Tibial artery (tissue), 4 donors: Measurements from ENCODE around the gene DYNC2H1.

Experiments
- DNase-seq, 2 donors: peaks; one replicate each; pipeline ENCODE4 v3.0.0-alpha.2; 2019
- H3K27ac ChIP-seq, 2 donors: fragments of 200-600 bp; sonication (generic) in 1 of 2; 1 replicate in 1 of 2; 2 replicates in 1 of 2; pipeline ENCODE4 v1.5.1; 2018 to 2019; ENCODE audit warnings: mild to moderate bottlenecking in 1 of 2
- H3K27me3 ChIP-seq, 2 donors: fragments of 200-600 bp; sonication (generic) in 1 of 2; one replicate each; pipeline versions ENCODE4 v1.5.1 to v1.6.0; 2016 to 2019
- H3K36me3 ChIP-seq, 3 donors: fragments of 200-600 bp; sonication (generic) in 2 of 3; one replicate each; pipeline ENCODE4 v1.5.1; 2016 to 2019; ENCODE audit warnings: mild to moderate bottlenecking in 2 of 3
- H3K4me1 ChIP-seq, 4 donors: fragments of 200-600 bp; sonication (generic) in 2 of 4; 1 replicate in 3 of 4; 2 replicates in 1 of 4; pipeline ENCODE4 v1.5.1; 2016 to 2019
- H3K4me3 ChIP-seq, 2 donors: fragments of 200-600 bp; sonication (generic) in 1 of 2; 1 replicate in 1 of 2; 2 replicates in 1 of 2; pipeline ENCODE4 v1.5.1; 2018 to 2019; ENCODE audit warnings: mild to moderate bottlenecking in 2 of 2
- H3K9me3 ChIP-seq, 3 donors: fragments of 200-600 bp; sonication (generic) in 1 of 3; one replicate each; pipeline ENCODE4 v1.5.1; 2016 to 2019
- CTCF ChIP-seq, 2 experiments: fragments of 200-600 bp in 1 of 2; fragments of 450-650 bp in 1 of 2; IDR thresholded peaks; one replicate each; pipeline ENCODE4 v1.5.1; 2017 to 2019; ENCODE audit warnings: antibody characterized with exemption in 2 of 2, mild to moderate bottlenecking in 1 of 2, moderate library complexity in 1 of 2
- intact Hi-C: fragments of 100-400 bp; cut with DNase I; formaldehyde crosslinking; loops from one replicate; pipeline ENCODE4 v1.15.0; 2023; ENCODE audit warnings: low total_unique reads

Gene DYNC2H1

DNA sequence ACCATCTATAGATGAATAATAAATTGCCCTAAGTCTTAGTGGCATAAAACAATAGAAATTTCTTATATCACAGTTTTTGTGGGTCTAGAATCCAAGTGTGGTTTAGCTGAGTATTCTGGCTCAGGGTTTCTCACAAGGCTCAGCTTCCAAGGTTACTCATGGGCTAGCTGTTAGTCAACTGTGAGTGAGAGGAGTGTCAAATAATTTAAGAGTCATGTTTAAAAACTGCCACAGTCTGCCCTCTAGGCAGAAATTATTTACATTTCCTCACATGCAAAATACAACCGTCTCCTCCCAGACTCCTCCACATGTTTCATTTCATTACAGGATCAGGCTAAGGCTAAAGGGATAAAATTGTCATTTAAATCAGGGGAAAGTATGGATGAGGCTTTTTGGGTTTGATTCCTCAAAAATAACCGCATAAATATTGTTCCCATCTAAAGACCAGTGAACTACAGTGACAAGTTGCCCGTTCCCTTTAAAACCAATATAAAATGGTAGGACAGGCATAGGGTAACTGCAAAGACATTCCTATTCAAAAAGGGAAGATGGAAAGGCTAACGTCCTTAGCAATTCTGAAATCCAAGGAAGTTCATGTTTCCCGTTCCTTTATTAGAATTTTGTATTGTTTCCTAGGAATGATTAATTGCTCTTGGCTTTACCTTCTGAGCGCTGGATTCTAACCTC, 324.3 kb downstream of the DYNC2H1 start:
- DNase-seq, result no peak
- Histone ChIP-seq H3K27ac (no peak overlapping the region), H3K9me3 (no peaks in the 10 kb centered on the region), H3K4me1 (no peaks in the 10 kb centered on the region), H3K36me3 (peaks cover 0 to 10% (median 0%) of the 10 kb centered on the region in 3 donors), H3K4me3 (no peak overlapping the region), H3K27me3 (no peaks in the 10 kb centered on the region)
- intact Hi-C loops, result no loop called here
- no peak for TF ChIP-seq CTCF (IDR thresholded peaks at IDR 0.05)

- Histone ChIP-seq H3K36me3 (peaks cover 0 to 10% (median 0%) of the 10 kb centered on the region in 3 donors), H3K4me3 (no peak overlapping the region), H3K27me3 (no peaks in the 10 kb centered on the region), H3K27ac (no peak overlapping the region), H3K4me1 (no peaks in the 10 kb centered on the region), H3K9me3 (no peaks in the 10 kb centered on the region)
- no peak for TF ChIP-seq CTCF (IDR thresholded peaks at IDR 0.05)
- intact Hi-C loops, result no loop called here
- DNase-seq, result no peak
Observed at GRCh38 chr11:103434073-103434411, 324.8 kb downstream of the DYNC2H1 start.

DNA sequence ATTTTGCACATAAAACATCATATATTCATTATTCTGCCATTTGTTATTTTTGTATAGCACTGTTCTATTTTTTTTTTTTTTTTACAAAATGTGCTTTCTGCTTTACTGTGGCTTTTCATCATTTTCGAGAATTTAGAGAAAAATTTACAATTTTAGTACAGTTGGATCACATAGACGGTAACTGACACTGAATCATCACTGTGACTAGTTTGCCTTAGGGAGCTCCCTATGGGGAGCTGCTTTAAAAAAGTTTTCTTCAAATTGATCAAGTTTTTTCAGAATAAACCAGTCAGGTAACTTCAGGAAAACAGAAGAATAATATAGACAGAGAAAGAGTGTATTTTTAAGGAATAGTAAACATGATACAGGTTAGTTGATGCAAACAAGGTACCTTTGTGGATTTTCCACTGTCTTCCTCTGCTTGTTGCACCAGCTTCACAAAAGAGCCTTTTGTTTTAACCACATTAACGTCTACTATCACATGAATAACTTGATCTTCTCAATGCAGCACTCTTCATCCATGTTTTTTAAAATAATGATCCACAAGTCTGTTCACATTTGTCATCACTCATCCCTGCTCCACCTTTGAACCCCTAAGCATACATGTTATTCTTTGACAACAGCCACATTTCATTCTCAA, 327.0 kb downstream of the DYNC2H1 start:
- intact Hi-C loops, result no loop called here
- no peak overlapping the region for H3K4me3 ChIP-seq
- H3K27ac ChIP-seq, result no peak overlapping the region
- H3K4me1 ChIP-seq, result no peaks in the 10 kb centered on the region
- no peak for TF ChIP-seq CTCF (IDR thresholded peaks at IDR 0.05)
- no peak for DNase-seq
- H3K27me3 ChIP-seq, result no peaks in the 10 kb centered on the region
- no peaks in the 10 kb centered on the region for H3K9me3 ChIP-seq
- H3K36me3 ChIP-seq, result peaks cover 0 to 10% (median 0%) of the 10 kb centered on the region in 3 donors

DNA sequence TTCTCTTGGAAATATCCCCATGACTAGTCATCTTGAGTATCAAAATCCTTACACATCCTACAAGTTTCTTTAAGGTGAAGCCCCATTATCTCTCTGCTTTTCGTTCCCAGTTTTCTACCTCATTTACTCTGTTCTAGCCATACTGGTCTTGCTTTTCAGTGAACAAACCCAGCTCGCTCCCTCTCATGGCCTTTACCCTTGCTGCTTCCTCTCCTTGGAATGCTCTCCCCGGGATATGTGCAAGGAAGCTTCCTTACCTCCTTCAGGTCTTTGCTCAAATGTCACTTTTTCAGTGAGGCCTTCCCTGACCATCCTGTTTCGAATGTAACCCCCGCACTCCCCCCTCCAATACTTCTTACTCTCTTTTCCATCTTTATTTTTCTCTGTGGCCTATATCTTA, 331.8 kb downstream of the DYNC2H1 start:
- DNase-seq, result no peak
- H3K9me3 ChIP-seq, result no peaks in the 10 kb centered on the region
- H3K36me3 ChIP-seq, result peaks cover 0 to 10% (median 0%) of the 10 kb centered on the region in 3 donors
- no peaks in the 10 kb centered on the region for H3K4me1 ChIP-seq
- no peaks in the 10 kb centered on the region for H3K27me3 ChIP-seq
- no peak overlapping the region for H3K4me3 ChIP-seq
- intact Hi-C loops, result no loop called here
- no peak overlapping the region for H3K27ac ChIP-seq
- TF ChIP-seq CTCF (IDR thresholded peaks at IDR 0.05), result no peak

GRCh38 chr11:103448966-103449365, 339.7 kb downstream of the DYNC2H1 start:
- DNase-seq, result no peak
- Histone ChIP-seq H3K4me3 (no peak overlapping the region), H3K9me3 (no peaks in the 10 kb centered on the region), H3K4me1 (no peaks in the 10 kb centered on the region), H3K27me3 (no peaks in the 10 kb centered on the region), H3K36me3 (no peaks in the 10 kb centered on the region), H3K27ac (no peak overlapping the region)
- intact Hi-C loops, result no loop called here
- no peak for TF ChIP-seq CTCF (IDR thresholded peaks at IDR 0.05)
